ENCODE measurements around the gene VGLL2.
"Not testable (repeated sequence)": the region's sequence is repeated elsewhere in the genome, so short reads cannot be mapped to it uniquely, and the experiment has no call there.

VGLL2 gene

GRCh38 chr6:117265410-117266256 is at the start of gene VGLL2:
Gene VGLL2 (plus strand): TSS chr6:117265558. CDS start chr6:117265764, 206 bp downstream.
- DNase-seq (ENCODE audit: low read depth, low spot score): peak; percentile 67

- DNase-seq (ENCODE audit: low read depth, low spot score): no peak
Observed at GRCh38 chr6:117222861-117223260, 42.5 kb upstream of the VGLL2 start.

GRCh38 chr6:117226778-117227177 is 38.6 kb upstream of the VGLL2 start:
- no peak for DNase-seq (ENCODE audit: low read depth, low spot score)

GRCh38 chr6:117227245-117227962 is 38.0 kb upstream of the VGLL2 start:
- DNase-seq (ENCODE audit: low read depth, low spot score): no peak

- DNase-seq (ENCODE audit: low read depth, low spot score): no peak
Observed at GRCh38 chr6:117228202-117228601, 37.2 kb upstream of the VGLL2 start.

GRCh38 chr6:117229870-117230269 is 35.5 kb upstream of the VGLL2 start:
- DNase-seq (ENCODE audit: low read depth, low spot score): no peak

GRCh38 chr6:117231466-117231865 is 33.9 kb upstream of the VGLL2 start:
- no peak for DNase-seq (ENCODE audit: low read depth, low spot score)

- no peak for DNase-seq (ENCODE audit: low read depth, low spot score)
Observed at GRCh38 chr6:117232196-117232595, 33.2 kb upstream of the VGLL2 start.

- DNase-seq (ENCODE audit: low read depth, low spot score): peak; percentile 6
Observed at GRCh38 chr6:117233145-117233544, 32.2 kb upstream of the VGLL2 start.

GRCh38 chr6:117237561-117237960 is 27.8 kb upstream of the VGLL2 start:
- DNase-seq (ENCODE audit: low read depth, low spot score): peak; percentile 7

- DNase-seq (ENCODE audit: low read depth, low spot score): not testable (repeated sequence)
Observed at GRCh38 chr6:117244571-117244970, 20.8 kb upstream of the VGLL2 start.

- not testable (repeated sequence) for DNase-seq (ENCODE audit: low read depth, low spot score)
Observed at GRCh38 chr6:117244979-117245378, 20.4 kb upstream of the VGLL2 start.

- DNase-seq (ENCODE audit: low read depth, low spot score): no peak
Observed at GRCh38 chr6:117253785-117254184, 11.6 kb upstream of the VGLL2 start.

- no peak for DNase-seq (ENCODE audit: low read depth, low spot score)
Observed at GRCh38 chr6:117262799-117263198, 2.6 kb upstream of the VGLL2 start.

GRCh38 chr6:117263353-117263927 is 1.9 kb upstream of the VGLL2 start:
- DNase-seq (ENCODE audit: low read depth, low spot score): no peak

GRCh38 chr6:117264369-117264691 is 1.0 kb upstream of the VGLL2 start:
- DNase-seq (ENCODE audit: low read depth, low spot score): no peak

- peak; percentile 38 for DNase-seq (ENCODE audit: low read depth, low spot score)
Observed at GRCh38 chr6:117264692-117265409, 507 bp upstream of the VGLL2 start.

- no peak for DNase-seq (ENCODE audit: low read depth, low spot score)
Observed at GRCh38 chr6:117266257-117267053, 1.1 kb downstream of the VGLL2 start.

- no peak for DNase-seq (ENCODE audit: low read depth, low spot score)
Observed at GRCh38 chr6:117267054-117267347, 1.6 kb downstream of the VGLL2 start.

- no peak for DNase-seq (ENCODE audit: low read depth, low spot score)
Observed at GRCh38 chr6:117267766-117268534, 2.6 kb downstream of the VGLL2 start.

- DNase-seq (ENCODE audit: low read depth, low spot score): no peak
Observed at GRCh38 chr6:117268924-117269323, 3.6 kb downstream of the VGLL2 start.

Data from astrocyte of the hippocampus (primary cell).